ENCODE data around the gene CATSPERD. TPM values are rescaled to one million over a fixed set of nuclear protein-coding genes. Genes with fewer than 3 reads are reported as not detected.

The CATSPERD gene
- polyA plus RNA-seq, 4 donors: 0.08 TPM; not detected in 3

- DNase-seq (ENCODE audit: low read depth in 4 of 4, low spot score in 3 of 4): peak; percentile 83 to 89 (median 88)
Observed at GRCh38 chr19:5803752-5804515, 83.5 kb downstream of the CATSPERD start.

GRCh38 chr19:5804516-5805461 lies 84.4 kb downstream of the CATSPERD start, which contains the start of gene NRTN:
Gene NRTN, plus strand, starts transcription at chr19:5805067. Its CDS starts 19,099 bp downstream, at chr19:5824166.
- no peak for DNase-seq (ENCODE audit: low read depth in 4 of 4, low spot score in 3 of 4)

GRCh38 chr19:5805462-5806132 lies 85.2 kb downstream of the CATSPERD start:
- DNase-seq (ENCODE audit: low read depth in 4 of 4, low spot score in 3 of 4): no peak

- no peak for DNase-seq (ENCODE audit: low read depth in 4 of 4, low spot score in 3 of 4)
Observed at GRCh38 chr19:5806133-5806489, 85.7 kb downstream of the CATSPERD start.

GRCh38 chr19:5806905-5807304 lies 86.5 kb downstream of the CATSPERD start:
- no peak for DNase-seq (ENCODE audit: low read depth in 4 of 4, low spot score in 3 of 4)

GRCh38 chr19:5808120-5808816 lies 87.8 kb downstream of the CATSPERD start:
- no peak for DNase-seq (ENCODE audit: low read depth in 4 of 4, low spot score in 3 of 4)

GRCh38 chr19:5809053-5809452 lies 88.6 kb downstream of the CATSPERD start:
- DNase-seq (ENCODE audit: low read depth in 4 of 4, low spot score in 3 of 4): no peak

GRCh38 chr19:5809469-5809868 lies 89.0 kb downstream of the CATSPERD start:
- DNase-seq (ENCODE audit: low read depth in 4 of 4, low spot score in 3 of 4): no peak

- no peak for DNase-seq (ENCODE audit: low read depth in 4 of 4, low spot score in 3 of 4)
Observed at GRCh38 chr19:5811117-5811516, 90.7 kb downstream of the CATSPERD start.

GRCh38 chr19:5814123-5814851 lies 93.8 kb downstream of the CATSPERD start:
- no peak for DNase-seq (ENCODE audit: low read depth in 4 of 4, low spot score in 3 of 4)

GRCh38 chr19:5814852-5815246 lies 94.4 kb downstream of the CATSPERD start:
- no peak for DNase-seq (ENCODE audit: low read depth in 4 of 4, low spot score in 3 of 4)

GRCh38 chr19:5817218-5817617 lies 96.8 kb downstream of the CATSPERD start:
- no peak for DNase-seq (ENCODE audit: low read depth in 4 of 4, low spot score in 3 of 4)

GRCh38 chr19:5818594-5818993 lies 98.2 kb downstream of the CATSPERD start:
- DNase-seq (ENCODE audit: low read depth in 4 of 4, low spot score in 3 of 4): no peak

- DNase-seq (ENCODE audit: low read depth in 4 of 4, low spot score in 3 of 4): no peak
Observed at GRCh38 chr19:5820785-5821184, 100.3 kb downstream of the CATSPERD start.

- no peak for DNase-seq (ENCODE audit: low read depth in 4 of 4, low spot score in 3 of 4)
Observed at GRCh38 chr19:5821521-5822180, 101.2 kb downstream of the CATSPERD start.

- DNase-seq (ENCODE audit: low read depth in 4 of 4, low spot score in 3 of 4): no peak
Observed at GRCh38 chr19:5822181-5822844, 101.9 kb downstream of the CATSPERD start.

GRCh38 chr19:5823579-5824281 lies 103.3 kb downstream of the CATSPERD start:
- DNase-seq (ENCODE audit: low read depth in 4 of 4, low spot score in 3 of 4): no peak

- DNase-seq (ENCODE audit: low read depth in 4 of 4, low spot score in 3 of 4): no peak
Observed at GRCh38 chr19:5824751-5825150, 104.3 kb downstream of the CATSPERD start.

Measured in right renal pelvis (tissue), 4 donors.